Measurements from ENCODE around the gene E2F4.

E2F4 gene

GRCh38 chr16:67190448-67191399 is 1.2 kb upstream of the E2F4 start:
- DNase-seq (ENCODE audit: low read depth): no peak

DNA sequence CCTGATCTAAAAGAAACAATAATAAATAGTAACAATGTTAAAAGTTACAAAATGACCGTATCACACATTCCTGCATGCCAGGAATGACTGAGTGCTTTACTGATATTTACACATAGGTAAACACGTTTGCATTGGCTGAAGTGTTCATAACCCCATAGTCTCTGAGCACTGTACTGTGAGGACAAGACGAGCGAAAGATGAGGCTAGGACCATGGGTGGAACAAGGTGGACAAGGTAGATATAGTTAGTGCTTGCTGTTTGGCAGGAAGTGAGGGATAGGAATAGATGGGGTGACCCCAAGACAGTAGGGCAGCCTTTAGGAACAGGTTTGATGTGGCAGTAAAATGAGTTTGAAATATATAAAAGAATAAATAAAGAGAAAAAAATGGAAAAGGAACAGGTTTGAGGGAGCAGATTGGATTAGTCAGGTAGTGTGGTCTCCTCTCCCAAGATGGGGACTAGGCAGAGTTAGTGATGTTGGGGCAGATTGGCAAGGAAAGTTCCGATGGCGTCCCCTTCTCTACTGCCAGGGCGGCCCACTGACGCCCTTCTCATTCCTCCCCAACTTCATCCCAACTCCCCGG is 452 bp upstream of the E2F4 start:
- DNase-seq (ENCODE audit: low read depth): no peak

- no peak for DNase-seq (ENCODE audit: low read depth)
Observed at GRCh38 chr16:67192781-67193361, 916 bp downstream of the E2F4 start.

DNA sequence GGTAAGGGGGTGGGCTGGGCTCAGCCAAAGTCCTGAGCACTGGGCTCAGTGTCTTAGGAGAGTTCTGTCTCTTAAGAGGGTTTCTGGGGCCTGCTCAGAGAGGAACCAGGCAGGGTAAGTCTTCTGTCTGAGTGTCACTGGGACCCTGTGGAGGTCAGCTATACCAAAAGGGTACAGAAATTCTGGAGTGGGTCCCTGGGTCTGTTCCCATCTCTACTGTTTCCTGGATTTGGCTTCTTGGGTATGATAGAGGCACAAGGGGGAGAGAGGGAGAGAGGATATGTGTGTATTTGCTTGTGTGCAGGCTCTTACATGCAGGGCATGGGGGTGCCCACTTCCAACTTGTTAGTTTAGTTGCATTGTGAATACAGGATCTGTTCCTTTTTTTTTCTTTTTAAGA is 1.6 kb downstream of the E2F4 start:
- no peak for DNase-seq (ENCODE audit: low read depth)

DNA sequence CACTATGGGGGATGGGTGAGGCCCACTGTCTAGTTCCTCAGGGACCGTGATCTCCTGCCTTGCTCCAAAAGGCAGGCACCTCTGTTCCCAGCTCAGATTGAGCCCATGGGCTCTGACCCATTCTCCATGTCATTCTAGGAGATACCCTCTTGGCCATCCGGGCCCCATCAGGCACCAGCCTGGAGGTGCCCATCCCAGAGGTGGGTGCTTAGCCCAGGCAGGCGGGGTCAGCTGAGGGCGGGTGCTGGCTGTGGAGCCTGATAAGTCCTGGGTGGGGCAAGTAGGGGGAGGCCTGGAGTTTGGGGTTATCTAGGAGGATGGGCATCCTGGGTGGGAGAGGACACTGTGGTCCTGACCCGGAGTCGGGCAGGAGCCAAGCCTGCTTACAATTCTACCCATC is 2.3 kb downstream of the E2F4 start:
- no peak for DNase-seq (ENCODE audit: low read depth)

DNA sequence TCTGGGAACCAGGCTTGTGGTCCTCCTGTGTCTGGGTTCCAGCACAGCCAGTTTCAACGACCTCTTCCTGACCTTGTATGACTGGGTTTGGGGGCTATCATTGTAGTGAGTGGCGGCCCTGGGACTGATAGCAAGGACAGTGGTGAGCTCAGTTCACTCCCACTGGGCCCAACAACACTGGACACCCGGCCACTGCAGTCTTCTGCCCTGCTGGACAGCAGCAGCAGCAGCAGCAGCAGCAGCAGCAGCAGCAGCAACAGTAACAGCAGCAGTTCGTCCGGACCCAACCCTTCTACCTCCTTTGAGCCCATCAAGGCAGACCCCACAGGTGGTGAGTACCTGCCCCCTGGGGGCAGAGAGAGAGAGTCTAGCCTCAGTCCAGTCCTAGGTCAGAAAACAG is 3.7 kb downstream of the E2F4 start:
- DNase-seq (ENCODE audit: low read depth): no peak

GRCh38 chr16:67196881-67197280 is 4.9 kb downstream of the E2F4 start:
- no peak for DNase-seq (ENCODE audit: low read depth)

DNA sequence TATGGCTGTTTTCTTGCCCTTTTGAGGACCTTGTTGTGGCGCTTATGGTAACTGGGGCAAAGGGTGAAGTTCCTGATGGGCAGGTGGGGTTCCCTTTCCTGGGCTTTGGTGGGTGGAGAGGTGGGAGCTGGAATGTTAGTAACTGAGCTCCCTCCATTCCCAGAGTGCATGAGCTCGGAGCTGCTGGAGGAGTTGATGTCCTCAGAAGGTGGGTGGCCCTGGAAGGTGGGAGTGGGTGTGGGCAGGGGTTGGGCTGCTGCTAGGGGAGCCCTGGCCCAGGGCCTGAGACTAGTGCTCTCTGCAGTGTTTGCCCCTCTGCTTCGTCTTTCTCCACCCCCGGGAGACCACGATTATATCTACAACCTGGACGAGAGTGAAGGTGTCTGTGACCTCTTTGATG is 5.7 kb downstream of the E2F4 start:
- no peak for DNase-seq (ENCODE audit: low read depth)

DNA sequence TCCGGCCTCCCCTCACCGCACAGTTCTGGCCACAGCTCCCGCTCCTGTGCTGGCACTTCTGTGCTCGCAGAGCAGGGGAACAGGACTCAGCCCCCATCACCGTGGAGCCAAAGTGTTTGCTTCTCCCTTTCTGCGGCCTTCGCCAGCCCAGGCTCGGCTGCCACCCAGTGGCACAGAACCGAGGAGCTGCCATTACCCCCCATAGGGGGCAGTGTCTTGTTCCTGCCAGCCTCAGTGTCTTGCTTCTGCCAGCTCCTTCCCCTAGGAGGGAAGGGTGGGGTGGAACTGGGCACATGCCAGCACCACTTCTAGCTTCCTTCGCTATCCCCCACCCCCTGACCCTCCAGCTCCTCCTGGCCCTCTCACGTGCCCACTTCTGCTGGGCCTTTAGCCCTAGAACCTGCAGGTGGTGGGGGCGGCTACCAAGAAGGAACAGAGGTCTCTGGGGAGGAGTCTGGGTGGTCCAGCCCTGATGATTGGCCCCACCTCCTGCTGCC is 6.3 kb downstream of the E2F4 start:
- no peak for DNase-seq (ENCODE audit: low read depth)

- no peak for DNase-seq (ENCODE audit: low read depth)
Observed at GRCh38 chr16:67199011-67199807, 7.3 kb downstream of the E2F4 start, which contains the start of gene ELMO3. Gene ELMO3 (plus strand): TSS chr16:67199131. CDS start chr16:67199327, 196 bp downstream.

GRCh38 chr16:67199808-67200198 is 7.8 kb downstream of the E2F4 start:
- no peak for DNase-seq (ENCODE audit: low read depth)

GRCh38 chr16:67200491-67200890 is 8.5 kb downstream of the E2F4 start:
- no peak for DNase-seq (ENCODE audit: low read depth)

- DNase-seq (ENCODE audit: low read depth): no peak
Observed at GRCh38 chr16:67201411-67202345, 9.7 kb downstream of the E2F4 start.

DNA sequence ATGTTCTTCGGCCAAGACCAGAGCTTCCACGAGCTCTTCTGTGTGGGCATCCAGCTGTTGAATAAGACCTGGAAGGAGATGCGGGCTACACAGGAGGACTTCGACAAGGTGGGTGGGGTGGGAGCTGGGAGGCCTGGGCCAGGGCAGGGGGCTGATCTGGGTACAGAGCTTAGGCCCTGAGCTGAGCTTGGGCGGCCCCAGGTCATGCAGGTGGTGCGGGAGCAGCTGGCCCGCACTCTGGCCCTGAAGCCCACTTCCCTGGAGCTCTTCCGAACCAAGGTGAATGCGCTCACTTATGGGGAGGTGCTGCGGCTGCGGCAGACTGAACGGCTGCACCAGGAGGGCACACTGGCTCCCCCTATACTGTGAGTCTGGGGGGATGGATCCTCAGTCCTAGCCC is 10.5 kb downstream of the E2F4 start:
- no peak for DNase-seq (ENCODE audit: low read depth)

- DNase-seq (ENCODE audit: low read depth): no peak
Observed at GRCh38 chr16:67202956-67203493, 11.1 kb downstream of the E2F4 start.

DNA sequence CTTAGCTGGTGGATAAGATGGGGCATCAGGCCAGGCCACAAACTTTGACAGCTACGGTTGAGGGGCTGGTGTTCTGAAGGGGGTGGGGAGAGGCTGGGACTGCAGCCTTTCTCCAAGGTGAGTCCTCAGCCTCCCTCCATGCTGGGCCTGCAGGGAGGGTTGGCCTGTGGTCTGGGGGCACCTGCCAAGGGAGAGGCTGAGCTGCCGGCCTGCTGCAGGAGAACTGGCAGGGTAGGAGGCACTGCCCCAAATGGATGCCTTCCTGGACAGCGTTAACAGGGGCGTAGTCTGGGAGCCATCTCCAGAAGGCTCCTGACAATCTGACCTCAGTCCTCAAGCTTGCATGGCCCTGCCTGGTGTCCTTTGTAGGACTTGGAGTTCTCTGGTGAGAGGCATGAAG is 12.1 kb downstream of the E2F4 start:
- no peak for DNase-seq (ENCODE audit: low read depth)

GRCh38 chr16:67206129-67206837 is 14.3 kb downstream of the E2F4 start:
- no peak for DNase-seq (ENCODE audit: low read depth)

- no peak for DNase-seq (ENCODE audit: low read depth)
Observed at GRCh38 chr16:67206838-67207248, 14.9 kb downstream of the E2F4 start.

GRCh38 chr16:67207249-67208091 is 15.5 kb downstream of the E2F4 start:
- DNase-seq (ENCODE audit: low read depth): no peak

Data from activated gamma-delta T cell treated with anti-CD3 and anti-CD28 coated beads, Interleukin-2, amount 50 U/mL, for 16 hours (primary cell).